ENCODE data around the gene STAMBPL1.

STAMBPL1 gene

DNA sequence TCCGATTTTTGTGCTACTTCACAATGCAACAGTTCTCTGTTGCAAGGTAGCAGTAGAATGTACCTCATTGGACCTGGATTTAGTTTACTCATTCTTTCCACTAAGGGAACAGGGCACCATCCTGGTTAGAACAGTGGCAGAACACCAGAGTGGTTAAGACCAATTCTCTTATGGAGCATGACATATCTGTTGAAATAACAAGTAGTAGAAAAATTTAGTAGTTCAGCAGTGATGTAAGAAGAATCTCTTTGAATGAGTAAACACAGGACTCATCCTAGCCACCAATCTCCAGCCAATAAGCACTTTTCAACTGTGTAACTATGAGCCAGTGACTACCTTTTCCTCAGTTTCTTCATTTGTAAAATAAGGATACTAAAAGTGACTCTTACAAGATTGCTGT is 30.8 kb upstream of the STAMBPL1 start:
- H3K27me3 Mint-ChIP-seq, result peaks cover 14% of the 10 kb centered on the region
- H3K4me3 Mint-ChIP-seq, result peak overlapping the region; percentile 32 to 60
- DNase-seq (no peak), ATAC-seq (peak; percentile 91)
- peak overlapping the region in 1 of 2 donors; percentile 81 for H3K27ac Mint-ChIP-seq
- H3K4me1 Mint-ChIP-seq, result peaks cover 27% of the 10 kb centered on the region
- H3K9me3 Mint-ChIP-seq, result no peaks in the 10 kb centered on the region

DNA sequence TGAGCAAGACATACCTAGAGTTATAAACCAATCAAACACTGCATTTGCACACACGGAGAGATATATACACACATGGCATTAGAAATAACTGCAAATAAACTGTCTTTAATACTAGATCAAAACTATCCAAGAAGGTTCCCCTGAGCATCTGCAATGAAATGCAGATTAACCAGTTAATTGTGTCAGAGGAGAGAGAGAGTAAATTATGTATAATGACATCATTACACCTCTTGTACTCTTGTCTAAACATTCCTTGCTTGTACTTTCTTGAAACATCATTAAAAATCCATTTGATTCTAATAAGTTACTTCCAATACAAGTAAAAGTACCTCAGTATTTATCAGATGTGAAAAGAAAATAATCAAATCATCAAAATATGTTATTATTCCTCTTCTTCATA is 29.3 kb upstream of the STAMBPL1 start:
- DNase-seq (no peak), ATAC-seq (no peak)
- Mint-ChIP-seq H3K4me3 (no peak overlapping the region), H3K27ac (peak overlapping the region in 1 of 2 donors; percentile 8), H3K4me1 (peaks cover 27% of the 10 kb centered on the region), H3K27me3 (peaks cover 4% of the 10 kb centered on the region), H3K9me3 (no peaks in the 10 kb centered on the region)

DNA sequence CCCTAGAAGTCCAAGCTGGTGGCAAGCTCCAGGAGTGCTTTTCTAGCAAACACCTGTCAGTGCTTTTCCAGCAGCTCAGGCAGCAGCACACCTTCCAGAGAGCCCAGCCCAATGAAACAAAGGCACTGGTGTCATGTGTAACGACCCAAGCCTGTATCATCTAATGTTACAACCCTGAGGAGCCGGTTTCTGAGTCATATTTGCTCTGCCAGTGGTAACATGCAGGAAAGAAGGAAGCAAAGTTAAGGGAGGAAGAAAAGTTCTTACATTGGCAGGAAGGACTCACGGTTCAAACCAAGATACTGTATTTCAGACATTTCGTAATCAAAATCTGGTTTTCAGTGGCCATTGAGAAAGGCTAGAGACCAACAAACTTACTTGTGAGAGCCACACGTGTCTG is 28.3 kb upstream of the STAMBPL1 start, which contains the start of gene ANKRD22:
Gene ANKRD22 (minus strand): TSS at position 139 of the 400 bp plus-strand sequence. CDS start 237 bp downstream, outside the sequence.
- DNase-seq (no peak), ATAC-seq (no peak)
- Mint-ChIP-seq H3K4me1 (peaks cover 27% of the 10 kb centered on the region), H3K4me3 (no peak within 1 kb of the TSS), H3K27ac (peak within 1 kb of the TSS in 1 of 2 donors; percentile 8), H3K27me3 (peaks cover 5% of the 10 kb centered on the region), H3K9me3 (no peaks in the 10 kb centered on the region)

- no peak for DNase-seq
- peaks cover 10% of the 10 kb centered on the region for H3K27me3 Mint-ChIP-seq
- no peak overlapping the region for H3K27ac Mint-ChIP-seq
- no peak for ATAC-seq
- H3K4me1 Mint-ChIP-seq, result peaks cover 26% of the 10 kb centered on the region
- H3K4me3 Mint-ChIP-seq, result no peak overlapping the region
- H3K9me3 Mint-ChIP-seq, result no peaks in the 10 kb centered on the region
Observed at GRCh38 chr10:88852327-88852726, 27.7 kb upstream of the STAMBPL1 start.

GRCh38 chr10:88853155-88853881 is 26.7 kb upstream of the STAMBPL1 start:
- Mint-ChIP-seq H3K4me3 (no peak overlapping the region), H3K4me1 (peaks cover 16% of the 10 kb centered on the region), H3K9me3 (no peaks in the 10 kb centered on the region), H3K27me3 (peaks cover 10% of the 10 kb centered on the region), H3K27ac (no peak overlapping the region)
- ATAC-seq (no peak), DNase-seq (no peak)

GRCh38 chr10:88854684-88855083 is 25.4 kb upstream of the STAMBPL1 start:
- Mint-ChIP-seq H3K9me3 (no peaks in the 10 kb centered on the region), H3K27me3 (peaks cover 10% of the 10 kb centered on the region), H3K4me1 (peaks cover 10% of the 10 kb centered on the region), H3K4me3 (no peak overlapping the region), H3K27ac (no peak overlapping the region)
- DNase-seq (no peak), ATAC-seq (no peak)

DNA sequence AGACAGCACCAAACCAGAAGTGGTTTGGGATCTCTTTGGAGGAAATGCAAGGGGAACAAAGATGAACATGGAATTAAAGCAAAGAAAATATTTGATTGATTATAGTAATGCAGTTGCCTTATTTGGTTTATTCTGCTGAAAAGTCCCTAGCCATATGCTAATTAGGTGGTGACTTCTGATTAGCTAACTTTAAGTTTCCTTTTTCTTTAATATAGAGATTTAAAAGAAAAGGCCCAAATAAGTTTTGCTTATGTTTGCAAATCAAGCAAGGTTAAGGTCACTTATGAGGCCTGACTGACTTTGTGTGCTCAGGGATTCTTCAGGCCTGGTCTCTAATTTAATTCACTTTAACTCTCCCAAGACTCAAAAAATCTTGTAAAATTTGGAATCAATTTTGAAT is 22.2 kb upstream of the STAMBPL1 start:
- DNase-seq (no peak), ATAC-seq (no peak)
- no peak overlapping the region for H3K4me3 Mint-ChIP-seq
- H3K4me1 Mint-ChIP-seq, result peaks cover 5% of the 10 kb centered on the region
- peaks cover 18% of the 10 kb centered on the region for H3K27me3 Mint-ChIP-seq
- H3K9me3 Mint-ChIP-seq, result no peaks in the 10 kb centered on the region
- H3K27ac Mint-ChIP-seq, result no peak overlapping the region

DNA sequence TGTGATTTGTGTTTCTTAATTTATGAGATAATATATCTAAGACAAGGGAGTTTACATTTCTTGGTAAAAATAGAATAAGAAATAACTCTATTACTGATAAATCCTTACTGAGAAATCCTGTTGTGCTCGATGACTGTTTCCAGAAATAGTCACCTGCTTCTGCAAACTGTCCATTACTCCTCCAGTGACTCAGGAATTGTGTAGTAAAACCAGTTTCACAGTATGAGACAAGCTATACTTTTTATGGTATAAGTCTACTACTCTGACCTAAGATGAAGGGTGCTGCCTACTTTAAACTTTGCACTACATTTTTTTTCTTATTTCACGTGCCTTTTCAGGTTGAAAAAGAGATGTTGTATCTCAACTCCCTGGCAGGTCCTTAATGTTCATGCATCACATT is 21.6 kb upstream of the STAMBPL1 start:
- peak; percentile 65 for ATAC-seq
- Mint-ChIP-seq H3K27me3 (peaks cover 25% of the 10 kb centered on the region), H3K27ac (no peak overlapping the region), H3K4me3 (no peak overlapping the region), H3K9me3 (no peaks in the 10 kb centered on the region), H3K4me1 (peaks cover 5% of the 10 kb centered on the region)
- no peak for DNase-seq

DNA sequence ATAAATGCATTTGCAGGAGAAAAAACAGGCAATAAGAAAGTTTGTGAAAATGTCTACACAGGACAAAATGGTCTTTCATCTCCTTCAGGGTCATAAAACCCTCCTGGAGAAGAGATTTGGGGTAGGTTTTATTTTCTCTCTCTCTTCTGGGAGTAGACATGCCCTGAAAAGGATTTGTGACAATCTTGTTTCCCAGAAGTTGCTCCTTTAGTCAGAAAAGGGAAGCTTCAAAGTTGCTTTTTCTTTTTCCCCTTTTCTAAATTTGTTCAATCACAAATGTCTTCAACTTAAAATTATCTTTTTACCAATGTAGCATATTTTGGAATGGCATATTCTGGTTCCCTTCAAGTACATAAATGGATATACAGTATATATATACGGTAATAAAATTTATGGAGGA is 19.0 kb upstream of the STAMBPL1 start:
- Mint-ChIP-seq H3K4me1 (peaks cover 5% of the 10 kb centered on the region), H3K27ac (no peak overlapping the region), H3K27me3 (peaks cover 25% of the 10 kb centered on the region), H3K4me3 (no peak overlapping the region), H3K9me3 (no peaks in the 10 kb centered on the region)
- DNase-seq (no peak), ATAC-seq (no peak)

- no peak for DNase-seq
- H3K9me3 Mint-ChIP-seq, result no peaks in the 10 kb centered on the region
- H3K27ac Mint-ChIP-seq, result no peak overlapping the region
- H3K4me3 Mint-ChIP-seq, result no peak overlapping the region
- H3K4me1 Mint-ChIP-seq, result no peaks in the 10 kb centered on the region
- no peak for ATAC-seq
- H3K27me3 Mint-ChIP-seq, result peaks cover 15% of the 10 kb centered on the region
Observed at GRCh38 chr10:88865281-88865876, 14.7 kb upstream of the STAMBPL1 start.

DNA sequence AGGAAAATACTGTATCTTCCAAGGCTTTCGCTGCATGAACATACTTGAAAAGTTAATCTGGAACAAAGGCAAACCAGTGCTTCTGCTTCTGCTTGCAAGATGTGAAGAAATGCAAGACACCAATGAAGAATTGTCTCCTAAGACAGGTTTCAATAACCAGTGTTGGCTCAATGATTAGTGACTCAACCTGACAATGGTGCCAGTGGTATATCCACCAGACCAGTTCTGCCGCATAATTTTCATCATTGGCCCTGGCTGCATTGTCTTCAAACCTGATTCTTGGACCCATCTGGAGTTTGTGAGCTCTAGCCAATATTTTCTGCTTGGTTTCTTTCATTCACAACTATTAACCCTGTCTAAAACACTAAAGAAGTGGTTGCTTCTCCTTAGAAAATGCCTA is 13.6 kb upstream of the STAMBPL1 start:
- no peak for DNase-seq
- H3K4me3 Mint-ChIP-seq, result no peak overlapping the region
- H3K27me3 Mint-ChIP-seq, result peaks cover 15% of the 10 kb centered on the region
- no peaks in the 10 kb centered on the region for H3K4me1 Mint-ChIP-seq
- H3K9me3 Mint-ChIP-seq, result peaks cover 0 to 4% of the 10 kb centered on the region in 2 donors
- H3K27ac Mint-ChIP-seq, result no peak overlapping the region
- no peak for ATAC-seq

- no peak overlapping the region for H3K27ac Mint-ChIP-seq
- H3K9me3 Mint-ChIP-seq, result peaks cover 0 to 7% of the 10 kb centered on the region in 2 donors
- no peaks in the 10 kb centered on the region for H3K27me3 Mint-ChIP-seq
- no peak for DNase-seq
- H3K4me3 Mint-ChIP-seq, result no peak overlapping the region
- ATAC-seq, result no peak
- H3K4me1 Mint-ChIP-seq, result no peaks in the 10 kb centered on the region
Observed at GRCh38 chr10:88870089-88870488, 10.0 kb upstream of the STAMBPL1 start.

GRCh38 chr10:88873757-88874156 is 6.3 kb upstream of the STAMBPL1 start:
- Mint-ChIP-seq H3K9me3 (peaks cover 0 to 7% of the 10 kb centered on the region in 2 donors), H3K27ac (no peak overlapping the region), H3K4me1 (peaks cover 13% of the 10 kb centered on the region), H3K4me3 (no peak overlapping the region), H3K27me3 (no peaks in the 10 kb centered on the region)
- DNase-seq (no peak), ATAC-seq (no peak)

DNA sequence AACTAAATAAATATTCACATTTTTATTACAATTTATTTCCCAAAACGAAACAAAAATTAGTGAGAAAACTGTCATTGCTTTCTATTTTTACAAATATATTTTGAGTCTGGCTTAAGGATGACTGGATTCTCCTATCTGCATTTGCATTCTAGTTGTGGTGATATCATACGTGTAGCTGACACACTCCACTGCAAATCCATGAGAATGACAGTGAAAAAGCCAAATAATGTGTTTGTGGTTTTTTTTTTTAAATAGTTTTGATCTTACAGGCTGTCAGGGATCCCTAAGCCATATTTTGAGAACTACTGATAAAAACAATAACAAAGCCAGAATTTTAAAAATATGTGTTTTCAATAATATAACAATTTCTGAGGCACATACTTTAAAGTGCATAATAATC is 5.8 kb upstream of the STAMBPL1 start:
- no peaks in the 10 kb centered on the region for H3K27me3 Mint-ChIP-seq
- ATAC-seq, result no peak

GRCh38 chr10:88875081-88875480 is 5.0 kb upstream of the STAMBPL1 start:
- peaks cover 0 to 7% of the 10 kb centered on the region in 2 donors for H3K9me3 Mint-ChIP-seq
- no peak for ATAC-seq
- no peak overlapping the region for H3K27ac Mint-ChIP-seq
- peaks cover 26% of the 10 kb centered on the region for H3K4me1 Mint-ChIP-seq
- H3K4me3 Mint-ChIP-seq, result no peak overlapping the region
- no peaks in the 10 kb centered on the region for H3K27me3 Mint-ChIP-seq
- DNase-seq, result no peak

More for the DNA sequence above, 5.8 kb upstream of the STAMBPL1 start:
- H3K4me3 Mint-ChIP-seq, result no peak overlapping the region
- no peak for DNase-seq
- H3K27ac Mint-ChIP-seq, result no peak overlapping the region
- peaks cover 0 to 7% of the 10 kb centered on the region in 2 donors for H3K9me3 Mint-ChIP-seq
- peaks cover 18% of the 10 kb centered on the region for H3K4me1 Mint-ChIP-seq

DNA sequence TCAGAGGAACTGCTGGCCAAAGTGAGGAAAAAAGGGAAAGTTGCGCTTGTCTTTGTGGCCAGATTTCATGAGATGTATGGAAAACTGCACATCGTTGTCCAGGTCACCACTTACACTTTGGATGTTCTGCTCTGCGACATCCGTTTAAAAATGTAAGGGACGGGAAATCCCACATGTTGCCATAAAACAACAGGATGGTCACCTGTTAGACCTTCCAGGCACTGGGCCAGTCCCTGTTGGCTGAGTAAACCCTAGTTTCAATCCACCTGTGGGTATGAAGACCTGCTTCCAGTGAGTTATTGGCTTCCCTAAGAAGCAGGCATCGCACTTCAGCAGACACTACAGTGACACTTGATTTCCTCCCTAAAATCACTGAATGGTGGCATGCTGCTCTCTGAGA is 2.7 kb upstream of the STAMBPL1 start:
- Mint-ChIP-seq H3K27ac (no peak overlapping the region), H3K4me1 (peaks cover 32% of the 10 kb centered on the region), H3K9me3 (no peaks in the 10 kb centered on the region), H3K27me3 (no peaks in the 10 kb centered on the region), H3K4me3 (no peak overlapping the region)
- ATAC-seq (no peak), DNase-seq (no peak)
